Hepatocyte (in vitro differentiated cells): ENCODE results near the gene FLRT2. TPM values are rescaled to one million over a fixed set of nuclear protein-coding genes. Genes with fewer than 3 reads are reported as not detected.

Experiments used
- DNase-seq: peaks from one replicate; pipeline ENCODE4 v3.0.0-alpha.2; 2016; ENCODE audit warnings: low spot score
- H2AFZ ChIP-seq: fragments of 200-600 bp; sonication (generic); 2 replicates; pipeline ENCODE4 v1.6.0; 2016; ENCODE audit warnings: antibody characterized with exemption, mild to moderate bottlenecking
- H3K27ac ChIP-seq: fragments of 200-600 bp; sonication (generic); 2 replicates; pipeline ENCODE4 v1.5.1; 2016; ENCODE audit warnings: mild to moderate bottlenecking
- H3K27me3 ChIP-seq: fragments of 200-600 bp; sonication (generic); 2 replicates; pipeline ENCODE4 v1.6.1; 2016
- H3K36me3 ChIP-seq: fragments of 200-600 bp; sonication (generic); replicated peaks from 2 replicates; pipeline ENCODE4 v1.5.1; 2016; ENCODE audit warnings: low read depth; ENCODE audit not compliant: insufficient read depth
- H3K4me1 ChIP-seq: fragments of 200-600 bp; sonication (generic); 2 replicates; pipeline ENCODE4 v1.5.1; 2016; ENCODE audit warnings: mild to moderate bottlenecking, moderate library complexity; ENCODE audit not compliant: insufficient read depth
- H3K4me2 ChIP-seq: fragments of 200-600 bp; sonication (generic); 2 replicates; pipeline ENCODE4 v1.6.0; 2016
- H3K4me3 ChIP-seq: fragments of 200-600 bp; sonication (generic); 2 replicates; pipeline ENCODE4 v1.5.1; 2016; ENCODE audit warnings: mild to moderate bottlenecking
- H3K79me2 ChIP-seq: fragments of 200-600 bp; sonication (generic); 2 replicates; pipeline ENCODE4 v1.6.0; 2017; ENCODE audit warnings: mild to moderate bottlenecking
- H3K9me2 ChIP-seq: fragments of 200-600 bp; sonication (generic); replicated peaks from 2 replicates; pipeline ENCODE4 v1.6.0; 2017; ENCODE audit warnings: mild to moderate bottlenecking; ENCODE audit not compliant: insufficient read depth
- H3K9me3 ChIP-seq: fragments of 200-600 bp; sonication (generic); 2 replicates; pipeline ENCODE4 v1.5.1; 2016; ENCODE audit warnings: low read depth, mild to moderate bottlenecking
- H4K20me1 ChIP-seq: fragments of 200-600 bp; sonication (generic); 2 replicates; pipeline ENCODE4 v1.6.0; 2016; ENCODE audit warnings: mild to moderate bottlenecking; ENCODE audit not compliant: insufficient read depth, poor library complexity, severe bottlenecking
- CTCF ChIP-seq: fragments of 200-600 bp; sonication (generic); IDR thresholded peaks from 2 replicates; pipeline ENCODE4 v1.5.1; 2016; ENCODE audit warnings: antibody characterized with exemption, mild to moderate bottlenecking; ENCODE audit not compliant: poor library complexity
- EZH2 ChIP-seq: fragments of 200-600 bp; sonication (generic); IDR thresholded peaks from 2 replicates; pipeline ENCODE4 v1.6.1; 2016; ENCODE audit warnings: antibody characterized with exemption, mild to moderate bottlenecking, borderline replicate concordance
- EZH2phosphoT487 ChIP-seq: fragments of 200-600 bp; sonication (generic); IDR thresholded peaks from one replicate; pipeline ENCODE4 v1.6.1; 2018; ENCODE audit warnings: antibody characterized with exemption, mild to moderate bottlenecking, low read depth, moderate library complexity; ENCODE audit not compliant: unreplicated experiment, severe bottlenecking
- WGBS: methylation state at CpG from one replicate; pipeline ENCODE4 v1.1.6; 2016; ENCODE audit warnings: low lambda C conversion rate; ENCODE audit errors: missing lambda C conversion rate; 5-methylcytosine and 5-hydroxymethylcytosine counted together
- polyA plus RNA-seq: library from polyadenylated mRNA; unstranded; fragments of >200 nt; fragmentation: Nextera tagmentation; extraction: Ambion mirVana; gene quantifications from 2 replicates; pipeline ENCODE4 v1.2.1, GENCODE V29; 2016
- total RNA-seq: library from RNA; depleted of rRNA; stranded (reverse); fragments of >200 nt; gene quantifications from 2 replicates; pipeline ENCODE4 v1.2.3, GENCODE V29; 2014

FLRT2 gene
- total and polyA plus RNA-seq, 2 experiments from 2014 or later, result 32.9 to 42.3 TPM

GRCh38 chr14:85701116-85701515 lies 171.2 kb downstream of the FLRT2 start:
- no peak for DNase-seq
- Histone ChIP-seq H3K4me3 (no peak overlapping the region), H4K20me1 (no peaks in the 10 kb centered on the region), H3K27me3 (no peaks in the 10 kb centered on the region), H3K9me2 (no peaks in the 10 kb centered on the region), H2AFZ (no peak overlapping the region), H3K4me1 (no peaks in the 10 kb centered on the region), H3K4me2 (no peak overlapping the region), H3K36me3 (no peaks in the 10 kb centered on the region), H3K79me2 (no peaks in the 10 kb centered on the region), H3K9me3 (no peaks in the 10 kb centered on the region), H3K27ac (no peak overlapping the region)
- 76% methylated on average over 6 of the region's 6 CpGs for WGBS
- TF ChIP-seq EZH2 (no peak), EZH2phosphoT487 (no peak), CTCF (no peak)

- TF ChIP-seq EZH2 (no peak), EZH2phosphoT487 (no peak), CTCF (no peak)
- 49% methylated on average over 3 of the region's 3 CpGs for WGBS
Observed at GRCh38 chr14:85701763-85702162, 171.8 kb downstream of the FLRT2 start.

GRCh38 chr14:85702191-85702590 lies 172.2 kb downstream of the FLRT2 start:
- no peak overlapping the region for H2AFZ ChIP-seq
- H3K79me2 ChIP-seq, result no peaks in the 10 kb centered on the region
- H3K4me3 ChIP-seq, result no peak overlapping the region
- H3K36me3 ChIP-seq, result no peaks in the 10 kb centered on the region
- H3K4me1 ChIP-seq, result no peaks in the 10 kb centered on the region
- TF ChIP-seq EZH2phosphoT487 (no peak), EZH2 (no peak), CTCF (no peak)
- H3K4me2 ChIP-seq, result no peak overlapping the region
- DNase-seq, result no peak
- H3K27me3 ChIP-seq, result no peaks in the 10 kb centered on the region
- no peak overlapping the region for H3K27ac ChIP-seq
- WGBS, result 88% methylated on average over 1 of the region's 1 CpG
- H4K20me1 ChIP-seq, result no peaks in the 10 kb centered on the region
- no peaks in the 10 kb centered on the region for H3K9me2 ChIP-seq
- no peaks in the 10 kb centered on the region for H3K9me3 ChIP-seq

More at GRCh38 chr14:85701763-85702162, 171.8 kb downstream of the FLRT2 start:
- peak; percentile 26 for DNase-seq
- H4K20me1 ChIP-seq, result no peaks in the 10 kb centered on the region
- H3K4me3 ChIP-seq, result no peak overlapping the region
- H3K9me2 ChIP-seq, result no peaks in the 10 kb centered on the region
- no peak overlapping the region for H3K4me2 ChIP-seq
- H3K79me2 ChIP-seq, result no peaks in the 10 kb centered on the region
- no peaks in the 10 kb centered on the region for H3K4me1 ChIP-seq
- no peaks in the 10 kb centered on the region for H3K36me3 ChIP-seq
- H3K27ac ChIP-seq, result no peak overlapping the region
- H3K9me3 ChIP-seq, result no peaks in the 10 kb centered on the region
- no peaks in the 10 kb centered on the region for H3K27me3 ChIP-seq
- H2AFZ ChIP-seq, result no peak overlapping the region

GRCh38 chr14:85702997-85703396 lies 173.1 kb downstream of the FLRT2 start:
- TF ChIP-seq CTCF, result no peak
- Histone ChIP-seq H3K27ac (no peak overlapping the region), H3K4me1 (no peaks in the 10 kb centered on the region), H3K79me2 (no peaks in the 10 kb centered on the region), H3K36me3 (no peaks in the 10 kb centered on the region), H4K20me1 (no peaks in the 10 kb centered on the region), H3K9me3 (no peaks in the 10 kb centered on the region), H3K27me3 (no peaks in the 10 kb centered on the region), H2AFZ (no peak overlapping the region), H3K9me2 (no peaks in the 10 kb centered on the region), H3K4me2 (no peak overlapping the region), H3K4me3 (no peak overlapping the region)
- DNase-seq, result peak; percentile 8
- 88% methylated on average over 3 of the region's 3 CpGs for WGBS
